SKM-1 treated with dmso at 0.1 percent for 144 hours (cell line): ENCODE measurements around the gene LTB4R2.

Experiments used
- DNase-seq: peaks from one replicate; lab custom pipeline; 2025; ENCODE audit not compliant: unreplicated experiment; lab: John Stamatoyannopoulos, UW

Gene LTB4R2

GRCh38 chr14:24277071-24277470 is 32.9 kb upstream of the LTB4R2 start:
- DNase-seq: no peak

DNA sequence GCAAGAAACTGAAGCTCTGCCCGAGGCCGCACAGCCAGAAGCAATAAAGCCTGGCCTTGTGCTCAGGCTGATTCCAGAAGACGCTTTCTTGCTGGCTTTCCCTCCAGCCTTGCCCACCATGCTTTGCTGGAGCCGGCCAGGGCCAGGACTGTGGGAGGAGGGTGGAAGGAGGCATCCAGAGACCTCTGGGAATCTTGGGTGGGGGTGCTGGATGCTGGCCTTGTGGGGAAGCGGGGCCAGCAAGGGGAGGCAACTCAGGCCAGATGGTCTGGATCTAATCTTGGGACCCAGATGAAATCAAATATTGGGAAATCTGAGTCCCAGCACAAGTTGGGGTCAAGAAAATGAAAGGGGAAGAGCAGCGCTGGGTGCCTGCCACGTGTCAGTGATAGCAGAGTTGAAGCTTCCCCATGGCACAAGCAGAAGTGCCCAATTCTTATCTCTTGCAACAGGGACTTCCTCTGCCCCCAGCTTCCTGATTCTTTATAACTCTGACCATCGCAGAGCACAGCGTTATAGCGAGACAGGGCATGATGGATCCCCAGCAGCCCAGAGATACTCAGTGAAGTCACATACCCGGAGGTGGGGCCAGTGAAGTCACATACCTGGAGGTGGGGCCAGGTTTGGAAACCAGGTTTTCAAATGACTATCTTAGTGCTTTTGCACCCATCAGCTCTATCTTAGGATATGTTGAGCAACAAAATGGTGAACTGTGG is 32.2 kb upstream of the LTB4R2 start:
- DNase-seq: peak; percentile 67

DNA sequence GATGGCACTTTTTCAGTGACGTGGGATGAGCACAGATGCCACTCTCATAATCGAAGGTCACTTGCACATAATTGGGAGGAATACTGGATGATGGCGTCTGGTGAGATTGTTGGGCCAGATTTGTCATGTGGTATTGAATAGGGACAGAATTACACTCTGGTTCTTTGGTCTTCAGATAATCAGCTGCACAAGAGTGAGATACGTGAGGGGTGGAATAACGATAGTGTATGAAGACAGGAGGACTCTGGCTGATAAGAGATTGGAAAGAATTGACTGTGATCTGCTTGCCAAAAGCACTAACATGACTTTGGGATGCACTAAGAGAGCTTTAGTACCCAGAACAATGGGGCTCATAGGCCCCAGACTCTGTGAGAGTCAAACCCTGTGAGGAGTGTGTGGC is 31.5 kb upstream of the LTB4R2 start:
- DNase-seq: no peak

DNA sequence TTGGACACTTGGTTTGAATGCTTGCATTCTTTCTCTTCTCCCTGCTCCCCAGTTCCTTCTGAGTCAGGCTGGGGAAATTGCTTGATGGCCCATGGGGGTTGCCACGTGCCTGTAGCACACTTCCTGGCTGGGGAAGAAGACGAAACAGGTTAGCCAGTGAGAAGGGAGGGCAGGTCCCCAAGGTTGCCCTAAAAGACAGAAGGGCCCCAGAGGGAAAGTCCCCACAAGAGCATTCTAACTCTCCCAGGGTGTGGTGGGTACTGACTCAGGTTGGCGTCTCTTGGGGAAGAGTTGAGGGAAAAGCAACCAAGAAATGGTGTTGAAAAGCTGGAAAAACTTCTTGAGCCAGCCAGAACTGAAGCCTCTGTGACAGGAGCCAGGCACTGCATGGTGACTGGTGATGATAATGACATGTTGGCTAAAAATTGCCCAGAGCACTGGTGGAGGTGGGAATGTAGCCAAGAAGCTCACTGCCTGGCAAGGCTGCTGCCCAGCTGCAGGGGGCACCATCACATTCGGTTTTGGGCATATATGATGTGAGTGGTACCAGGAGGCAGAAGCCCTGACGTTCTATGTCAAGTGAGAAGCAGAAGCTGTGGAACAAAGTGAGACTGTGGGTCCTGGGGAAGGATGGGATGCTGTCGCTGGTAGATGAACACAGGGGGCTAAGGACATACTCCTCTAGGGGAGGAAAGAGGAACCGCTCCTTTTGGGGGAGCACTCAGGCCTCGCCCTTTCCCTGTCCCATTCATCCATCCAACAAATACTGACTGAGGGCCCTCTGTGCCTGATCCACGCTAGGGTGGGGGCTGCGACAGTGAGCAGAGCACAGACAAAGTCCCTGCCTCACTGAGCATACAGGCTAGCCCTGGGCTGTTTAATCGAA is 30.4 kb upstream of the LTB4R2 start:
- DNase-seq: no peak

GRCh38 chr14:24280797-24281460 is 29.0 kb upstream of the LTB4R2 start:
- no peak for DNase-seq

DNA sequence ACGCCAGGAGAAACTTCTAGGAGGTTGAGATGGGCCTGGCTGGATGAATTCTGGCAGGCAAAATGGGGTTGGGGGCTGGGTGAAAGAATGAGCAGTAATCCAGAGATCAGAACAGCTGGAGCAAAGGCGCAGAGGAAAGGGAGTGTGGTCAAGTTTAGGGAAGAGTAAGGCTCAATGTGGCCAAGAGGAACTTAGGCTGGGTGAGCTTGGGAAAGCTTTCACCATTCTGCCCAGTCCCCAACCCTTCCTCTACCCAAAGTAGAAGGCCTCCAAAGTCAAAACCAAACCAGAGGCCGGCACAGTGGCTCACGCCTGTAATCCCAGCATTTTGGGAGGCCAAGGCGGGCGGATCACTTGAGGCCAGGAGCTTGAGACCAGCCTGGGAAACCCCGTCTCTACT is 28.3 kb upstream of the LTB4R2 start:
- DNase-seq: no peak

GRCh38 chr14:24282736-24283135 is 27.2 kb upstream of the LTB4R2 start:
- DNase-seq: no peak

DNA sequence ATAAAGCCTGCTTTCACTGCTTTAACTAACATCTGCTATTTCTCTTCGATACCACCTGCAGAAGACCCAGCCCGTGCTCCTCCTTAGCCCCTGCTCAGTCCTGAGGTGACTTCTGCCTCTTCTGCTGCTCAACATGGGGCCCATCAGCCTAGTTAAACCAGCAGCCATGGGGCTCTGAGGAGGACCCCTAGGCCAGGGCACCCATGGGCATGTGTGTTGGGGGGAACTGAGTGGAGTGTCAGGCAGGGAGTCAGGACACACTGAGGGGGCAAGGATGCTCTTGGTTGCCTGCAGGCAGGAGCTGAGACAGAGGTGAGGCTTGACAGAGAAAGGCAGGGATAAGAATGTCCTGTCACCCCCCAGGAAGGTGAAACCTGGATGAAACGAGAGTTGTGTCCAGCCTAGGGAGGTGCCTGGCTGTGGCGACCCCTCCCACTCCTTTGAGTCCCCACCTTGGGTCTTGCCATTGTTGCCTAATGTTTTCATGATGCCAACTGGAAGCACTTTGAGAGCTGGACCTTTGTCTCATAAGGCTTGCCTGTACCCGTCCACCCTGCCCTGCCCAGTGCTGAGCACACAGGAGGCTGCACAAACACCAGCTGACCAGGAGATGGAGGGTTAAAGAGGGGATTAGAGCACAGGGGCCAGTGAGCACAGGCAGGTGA is 26.0 kb upstream of the LTB4R2 start:
- DNase-seq: no peak

GRCh38 chr14:24284501-24285035 is 25.4 kb upstream of the LTB4R2 start:
- DNase-seq: no peak

GRCh38 chr14:24285351-24285750 is 24.6 kb upstream of the LTB4R2 start:
- DNase-seq: no peak

- no peak for DNase-seq
Observed at GRCh38 chr14:24286996-24287395, 22.9 kb upstream of the LTB4R2 start.

DNA sequence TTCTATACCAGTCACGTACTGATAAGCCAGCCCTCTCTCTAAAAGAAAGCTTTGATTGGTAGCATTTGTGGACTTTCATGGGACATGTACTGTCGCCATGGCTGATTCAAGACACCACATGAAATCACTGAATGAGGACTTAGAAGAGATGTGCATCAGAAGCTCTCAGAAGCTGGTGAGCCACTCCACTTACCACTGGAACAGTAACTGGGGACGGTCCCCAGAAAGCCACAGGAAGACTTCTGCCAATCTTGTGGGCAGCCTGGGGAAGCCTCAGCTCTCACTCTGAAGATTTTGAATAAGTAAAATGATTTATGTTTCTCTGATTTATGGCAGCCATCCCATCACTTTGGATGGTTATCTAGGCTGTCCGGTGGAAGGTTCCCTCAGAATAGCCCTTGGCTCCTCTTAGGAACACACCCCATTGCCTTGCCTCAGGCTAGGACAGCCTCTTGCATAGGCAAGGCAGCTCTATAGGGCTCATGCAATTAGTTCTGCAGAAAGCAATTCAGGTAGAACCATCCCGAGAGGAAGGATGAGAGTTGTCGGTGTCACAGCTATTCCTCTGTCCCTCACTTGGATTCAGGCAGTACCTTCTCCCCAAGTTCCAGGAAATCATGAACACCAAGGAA is 20.2 kb upstream of the LTB4R2 start:
- no peak for DNase-seq

GRCh38 chr14:24290746-24291145 is 19.2 kb upstream of the LTB4R2 start:
- DNase-seq: no peak

DNA sequence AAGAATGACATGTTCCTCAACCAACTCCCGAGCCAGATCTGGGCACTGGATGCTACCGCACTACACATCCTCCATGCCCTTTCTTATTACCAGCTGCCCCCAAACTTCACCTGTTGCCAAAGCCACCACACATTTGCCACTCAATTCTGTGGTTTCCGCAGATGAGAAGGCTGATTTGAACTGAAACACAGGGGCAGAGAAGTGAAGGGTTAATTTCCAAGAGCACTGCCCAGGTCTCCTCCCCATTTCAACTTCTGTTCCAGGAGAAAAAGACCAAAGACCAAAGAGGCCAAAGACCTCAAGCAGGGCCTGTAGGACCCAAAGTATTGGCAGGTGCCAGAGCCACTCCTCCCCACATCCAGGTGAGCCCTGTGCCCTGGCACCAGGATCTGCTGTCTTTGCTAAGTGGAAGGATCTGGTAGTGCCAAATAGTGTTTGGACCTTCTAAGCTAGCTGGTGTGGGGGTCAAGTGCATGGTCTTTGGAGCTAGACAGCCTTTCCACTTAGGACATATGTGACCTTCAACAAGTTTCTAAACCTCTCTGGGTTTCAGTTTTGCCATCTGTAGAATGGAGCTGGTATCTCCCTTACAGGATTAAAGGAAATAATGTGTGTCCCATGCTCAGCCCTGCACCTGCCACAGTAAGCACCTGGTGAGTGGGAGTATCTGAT is 18.4 kb upstream of the LTB4R2 start:
- DNase-seq: no peak

DNA sequence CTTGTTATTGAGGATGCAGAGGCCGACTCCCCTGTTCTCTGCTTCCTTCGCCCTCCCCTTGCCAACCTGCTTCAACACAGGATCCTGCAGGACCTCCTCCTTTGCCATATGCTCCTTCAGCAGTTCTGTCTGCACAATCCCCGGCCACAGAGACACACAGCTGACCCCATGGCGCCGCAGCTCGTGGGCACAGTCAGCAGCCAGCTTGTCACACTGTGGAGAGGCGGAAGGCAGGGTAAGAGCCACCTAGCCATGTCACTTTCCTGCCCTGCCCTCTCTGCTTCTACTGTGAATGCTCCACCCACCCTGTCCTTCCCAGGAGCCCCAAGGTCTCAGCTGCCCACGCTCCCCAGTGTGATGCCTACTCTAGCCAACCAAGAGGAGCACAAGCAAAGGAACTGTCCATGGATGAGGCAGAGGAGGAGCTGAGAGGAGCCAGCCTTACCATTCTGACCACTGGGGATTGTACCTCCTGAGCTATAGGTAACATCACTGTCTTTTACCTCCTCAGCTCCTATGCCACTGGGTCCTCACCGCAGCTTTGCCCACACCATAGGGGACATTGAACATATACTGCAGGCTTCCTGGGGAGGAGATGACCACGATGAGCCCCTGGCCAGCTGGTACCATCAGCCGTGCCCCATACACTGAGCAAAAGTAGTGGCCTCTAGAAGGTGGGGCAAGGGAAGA is 17.7 kb upstream of the LTB4R2 start:
- DNase-seq: no peak

DNA sequence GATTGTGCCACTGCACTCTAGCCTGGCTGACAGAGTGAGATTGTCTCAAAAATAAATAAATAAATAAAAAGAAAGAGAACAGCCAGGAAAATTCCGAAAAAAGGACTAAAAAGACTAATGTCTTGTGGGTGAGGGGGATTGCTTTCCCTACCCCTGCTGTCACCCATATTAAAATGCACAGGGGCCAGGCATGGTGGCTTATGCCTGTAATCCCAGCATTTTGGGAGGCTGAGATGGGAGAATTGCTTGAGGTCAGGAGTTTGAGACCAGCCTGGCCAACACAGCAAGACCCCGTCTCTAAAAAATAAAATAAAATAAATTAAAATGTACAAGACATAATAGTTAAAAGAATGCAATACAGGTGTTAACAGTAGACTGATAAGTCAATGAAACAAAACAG is 16.4 kb upstream of the LTB4R2 start:
- no peak for DNase-seq

GRCh38 chr14:24296341-24297157 is 13.4 kb upstream of the LTB4R2 start:
- DNase-seq: peak; percentile 25

GRCh38 chr14:24297190-24297964 is 12.6 kb upstream of the LTB4R2 start:
- no peak for DNase-seq
